GM21723 (cell line): ENCODE data around the gene POU3F3.

Experiments
- ATAC-seq: cut with Tn5 transposase; IDR thresholded peaks from one replicate; pipeline ENCODE4 v1.9.1; 2021; ENCODE audit warnings: mild to moderate bottlenecking, moderate library complexity; ENCODE audit not compliant: unreplicated experiment

The POU3F3 gene

GRCh38 chr2:104846786-104847585 is 6.9 kb upstream of the POU3F3 start:
- no peak for ATAC-seq

- ATAC-seq = no peak
Measured at GRCh38 chr2:104847586-104848160, 6.2 kb upstream of the POU3F3 start.

- ATAC-seq = peak; percentile 48
Measured at GRCh38 chr2:104848526-104848925, 5.4 kb upstream of the POU3F3 start.

- no peak for ATAC-seq
Measured at GRCh38 chr2:104849101-104849500, 4.8 kb upstream of the POU3F3 start.

GRCh38 chr2:104849618-104850141 is 4.2 kb upstream of the POU3F3 start:
- no peak for ATAC-seq

GRCh38 chr2:104850361-104851290 is 3.3 kb upstream of the POU3F3 start:
- no peak for ATAC-seq

GRCh38 chr2:104851291-104852089 is 2.4 kb upstream of the POU3F3 start:
- no peak for ATAC-seq

GRCh38 chr2:104852090-104852666 is 1.7 kb upstream of the POU3F3 start:
- no peak for ATAC-seq

GRCh38 chr2:104854498-104855220 is 744 bp downstream of the POU3F3 start:
- ATAC-seq = no peak

GRCh38 chr2:104855221-104856085 is 1.5 kb downstream of the POU3F3 start:
- ATAC-seq = no peak

- no peak for ATAC-seq
Measured at GRCh38 chr2:104856086-104856972, 2.4 kb downstream of the POU3F3 start.

GRCh38 chr2:104856973-104857261 is 3.0 kb downstream of the POU3F3 start:
- ATAC-seq = no peak

GRCh38 chr2:104857262-104858005 is 3.5 kb downstream of the POU3F3 start:
- ATAC-seq = no peak

GRCh38 chr2:104858006-104858978 is 4.4 kb downstream of the POU3F3 start:
- ATAC-seq = no peak

GRCh38 chr2:104859291-104859765 is 5.4 kb downstream of the POU3F3 start:
- ATAC-seq = no peak
